Breast epithelium (tissue), 3 donors: Measurements from ENCODE around the gene CFAP46.

ENCODE experiments used
- POLR2A ChIP-seq: fragments of 450-650 bp; IDR thresholded peaks from one replicate; pipeline ENCODE4 v1.6.1; 2016; ENCODE audit warnings: antibody characterized with exemption, mild to moderate bottlenecking, moderate library complexity
- POLR2AphosphoS5 ChIP-seq, 3 donors: sonication (generic); formaldehyde crosslinking; IDR thresholded peaks; one replicate each; pipeline ENCODE4 v1.6.1; 2017; ENCODE audit warnings: antibody characterized with exemption in 3 of 3
- TF ChIP-seq, protein P1 (sequence below), 3 donors: fragments of 450-650 bp; IDR thresholded peaks; one replicate each; pipeline ENCODE4 v1.5.1; 2016 to 2017; ENCODE audit warnings: antibody characterized with exemption in 3 of 3, mild to moderate bottlenecking in 3 of 3, moderate library complexity in 3 of 3

- TF ChIP-seq, protein P1, sequence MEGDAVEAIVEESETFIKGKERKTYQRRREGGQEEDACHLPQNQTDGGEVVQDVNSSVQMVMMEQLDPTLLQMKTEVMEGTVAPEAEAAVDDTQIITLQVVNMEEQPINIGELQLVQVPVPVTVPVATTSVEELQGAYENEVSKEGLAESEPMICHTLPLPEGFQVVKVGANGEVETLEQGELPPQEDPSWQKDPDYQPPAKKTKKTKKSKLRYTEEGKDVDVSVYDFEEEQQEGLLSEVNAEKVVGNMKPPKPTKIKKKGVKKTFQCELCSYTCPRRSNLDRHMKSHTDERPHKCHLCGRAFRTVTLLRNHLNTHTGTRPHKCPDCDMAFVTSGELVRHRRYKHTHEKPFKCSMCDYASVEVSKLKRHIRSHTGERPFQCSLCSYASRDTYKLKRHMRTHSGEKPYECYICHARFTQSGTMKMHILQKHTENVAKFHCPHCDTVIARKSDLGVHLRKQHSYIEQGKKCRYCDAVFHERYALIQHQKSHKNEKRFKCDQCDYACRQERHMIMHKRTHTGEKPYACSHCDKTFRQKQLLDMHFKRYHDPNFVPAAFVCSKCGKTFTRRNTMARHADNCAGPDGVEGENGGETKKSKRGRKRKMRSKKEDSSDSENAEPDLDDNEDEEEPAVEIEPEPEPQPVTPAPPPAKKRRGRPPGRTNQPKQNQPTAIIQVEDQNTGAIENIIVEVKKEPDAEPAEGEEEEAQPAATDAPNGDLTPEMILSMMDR (IDR thresholded peaks at IDR 0.05): no peak
- no peak for TF ChIP-seq POLR2A
- no peak for TF ChIP-seq POLR2AphosphoS5 (IDR thresholded peaks at IDR 0.05)
Measured at GRCh38 chr10:132942101-132943057, at the start of gene CFAP46.
